GM23248 (cell line): ENCODE results near the gene RCSD1.

ENCODE experiments used
- EZH2 ChIP-seq: fragments of 200-600 bp; sonication (generic); IDR thresholded peaks from 2 replicates; pipeline ENCODE4 v1.6.1; 2018; ENCODE audit warnings: antibody characterized with exemption, mild to moderate bottlenecking; ENCODE audit not compliant: insufficient read depth, poor library complexity, severe bottlenecking
- EZH2phosphoT487 ChIP-seq: fragments of 200-600 bp; sonication (generic); IDR thresholded peaks from 2 replicates; pipeline ENCODE4 v1.6.1; 2018; ENCODE audit warnings: antibody characterized with exemption, moderate library complexity, mild to moderate bottlenecking, low read depth; ENCODE audit not compliant: insufficient read depth

- no peak for TF ChIP-seq EZH2phosphoT487
- TF ChIP-seq EZH2, result no peak
These were observed 117.1 kb downstream of the RCSD1 start for GRCh38 chr1:167746988-167747655.
